AG20443 (cell line): ENCODE data around the gene CCDC68.

Experiments
- DNase-seq: peaks from one replicate; pipeline ENCODE4 v3.0.0; 2012; ENCODE audit warnings: low spot score, mixed read lengths

Gene CCDC68

GRCh38 chr18:54918060-54918459 lies 41.2 kb downstream of the CCDC68 start:
- no peak for DNase-seq

- DNase-seq, result no peak
Observed at GRCh38 chr18:54916507-54916906, 42.8 kb downstream of the CCDC68 start.

- no peak for DNase-seq
Observed at GRCh38 chr18:54914816-54915215, 44.4 kb downstream of the CCDC68 start.

- DNase-seq, result no peak
Observed at GRCh38 chr18:54911551-54911950, 47.7 kb downstream of the CCDC68 start.

- DNase-seq, result no peak
Observed at GRCh38 chr18:54910161-54910919, 48.9 kb downstream of the CCDC68 start.

- no peak for DNase-seq
Observed at GRCh38 chr18:54909538-54909937, 49.7 kb downstream of the CCDC68 start.

- peak; percentile 29 for DNase-seq
Observed at GRCh38 chr18:54906331-54907185, 52.7 kb downstream of the CCDC68 start.

- DNase-seq, result no peak
Observed at GRCh38 chr18:54905629-54906028, 53.6 kb downstream of the CCDC68 start.

GRCh38 chr18:54904581-54904980 lies 54.7 kb downstream of the CCDC68 start:
- no peak for DNase-seq

- DNase-seq, result no peak
Observed at GRCh38 chr18:54900290-54900689, 59.0 kb downstream of the CCDC68 start.

GRCh38 chr18:54899500-54899899 lies 59.8 kb downstream of the CCDC68 start:
- DNase-seq, result no peak

GRCh38 chr18:54888933-54889332 lies 70.3 kb downstream of the CCDC68 start:
- DNase-seq, result peak; percentile 42

GRCh38 chr18:54888378-54888777 lies 70.9 kb downstream of the CCDC68 start:
- DNase-seq, result no peak

- DNase-seq, result no peak
Observed at GRCh38 chr18:54883816-54884604, 75.3 kb downstream of the CCDC68 start.

- DNase-seq, result no peak
Observed at GRCh38 chr18:54882318-54882717, 76.9 kb downstream of the CCDC68 start.

GRCh38 chr18:54881229-54881768 lies 78.0 kb downstream of the CCDC68 start:
- DNase-seq, result no peak

GRCh38 chr18:54880395-54881105 lies 78.7 kb downstream of the CCDC68 start:
- DNase-seq, result no peak

- no peak for DNase-seq
Observed at GRCh38 chr18:54879691-54880090, 79.6 kb downstream of the CCDC68 start.

- DNase-seq, result no peak
Observed at GRCh38 chr18:54878659-54879358, 80.5 kb downstream of the CCDC68 start.

- DNase-seq, result no peak
Observed at GRCh38 chr18:54878159-54878622, 81.1 kb downstream of the CCDC68 start.

- no peak for DNase-seq
Observed at GRCh38 chr18:54877076-54877475, 82.2 kb downstream of the CCDC68 start.
